Measurements from ENCODE around the gene ZNF793. TPM values are rescaled to one million over a fixed set of nuclear protein-coding genes. Genes with fewer than 3 reads are reported as not detected.
A peak's percentile ranks its signal among the peaks of the same experiment; 100 is the strongest.

The ZNF793 gene
- total and polyA plus RNA-seq, 2 of the 8 experiments (the other 6 are each of a cell fraction or from before 2014, with no cell fraction given) = 5.0 to 13.3 TPM

- peak; percentile 77 for TF ChIP-seq ASH2L (IDR thresholded peaks at IDR 0.05; ENCODE audit: low read length)
- no peak for TF ChIP-seq CBX5 (IDR thresholded peaks at IDR 0.05; ENCODE audit: low read depth, low read length)
- TF ChIP-seq YY1 (IDR thresholded peaks at IDR 0.05; ENCODE audit: low read depth, low read length) = peak; percentile 70; the same call in 1 of the 2 replicates
- TF ChIP-seq GABPA (IDR thresholded peaks at IDR 0.05; ENCODE audit: borderline replicate concordance, insufficient read depth, low read length) = peak; percentile 95
- no peak for TF ChIP-seq NRF1 (IDR thresholded peaks at IDR 0.05; ENCODE audit: low read depth, low read length)
- TF ChIP-seq RFX5 (IDR thresholded peaks at IDR 0.05; ENCODE audit: borderline replicate concordance, low read depth, low read length) = no peak
- 0 out of 2 replicates have a peak, but pooled peaks have one; percentile 20 for TF ChIP-seq SRF (IDR thresholded peaks at IDR 0.05; ENCODE audit: low read depth, low read length)
- TF ChIP-seq HDAC6 (IDR thresholded peaks at IDR 0.05; ENCODE audit: low read depth, low read length) = no peak
- peak; percentile 54 for TF ChIP-seq KDM1A (IDR thresholded peaks at IDR 0.05; ENCODE audit: borderline replicate concordance, low read length)
- no peak for TF ChIP-seq SUZ12 (IDR thresholded peaks at IDR 0.05; ENCODE audit: low read length)
- TF ChIP-seq CREB1 (IDR thresholded peaks at IDR 0.05) = peak; percentile 37; the same call in 1 of the 2 replicates
- TF ChIP-seq USF2 (IDR thresholded peaks at IDR 0.05; ENCODE audit: low read length) = no peak
- no peak for TF ChIP-seq BCL11A (IDR thresholded peaks at IDR 0.05; ENCODE audit: low read depth in 2 of 2, low read length in 2 of 2)
- TF ChIP-seq HDAC2 (IDR thresholded peaks at IDR 0.05; ENCODE audit: borderline replicate concordance in 1 of 2, low read depth in 2 of 2, low read length in 2 of 2) = 0 out of 4 replicates have a peak, but pooled peaks of 1 of the 2 experiments have one; percentile 49
- peak; percentile 91 for TF ChIP-seq SIX5 (IDR thresholded peaks at IDR 0.05; ENCODE audit: low read depth, low read length)
- peak; percentile 70 for TF ChIP-seq CHD2 (IDR thresholded peaks at IDR 0.05; ENCODE audit: low read length)
- 0 out of 2 replicates have a peak, but pooled peaks have one; percentile 14 for TF ChIP-seq MAX (IDR thresholded peaks at IDR 0.05)
- TF ChIP-seq CTCF (IDR thresholded peaks at IDR 0.05; ENCODE audit: control extremely low read depth in 1 of 3, insufficient read depth in 1 of 3, low read depth in 1 of 3, low read length in 3 of 3) = peak in 1 of 3 experiments; percentile 14; a peak in 1 of 4 replicates
- no peak for TF ChIP-seq BACH1 (IDR thresholded peaks at IDR 0.05; ENCODE audit: low read length)
- no peak for TF ChIP-seq CHD1 (IDR thresholded peaks at IDR 0.05; ENCODE audit: low read depth, low read length)
- TF ChIP-seq SIRT6 (IDR thresholded peaks at IDR 0.05; ENCODE audit: low read length) = no peak
These were observed 39.7 kb upstream of the ZNF793 start, which contains the start of gene ZNF569 (continued) for GRCh38 chr19:37466798-37467607.
